Measurements from ENCODE around the gene GPI.
"Not testable (repeated sequence)": the region's sequence is repeated elsewhere in the genome, so short reads cannot be mapped to it uniquely, and the experiment has no call there.

GPI gene

DNA sequence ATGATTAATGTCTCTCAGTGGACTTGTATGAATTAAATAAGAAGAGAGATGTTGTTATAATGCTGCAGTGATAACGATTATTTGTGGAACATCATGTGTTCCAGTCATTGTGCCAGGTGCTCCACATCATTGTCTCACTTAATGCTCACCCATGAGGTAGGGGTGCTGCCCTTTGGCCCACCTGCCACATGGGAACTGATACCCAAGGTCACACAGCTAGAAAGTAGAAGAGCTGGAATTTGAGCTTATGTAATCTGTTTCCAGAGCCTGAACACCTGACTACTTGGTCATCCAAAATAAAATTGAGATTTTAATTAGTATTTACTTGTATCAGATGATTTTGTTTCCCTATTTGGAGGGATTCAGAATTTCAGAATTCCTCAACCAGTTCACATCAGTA lies 36.0 kb upstream of the GPI start:
- no peak overlapping the region for H3K4me3 ChIP-seq (ENCODE audit: low read depth, low read length)
- no peak for TF ChIP-seq CTCF (IDR thresholded peaks at IDR 0.05; ENCODE audit: low read depth, low read length)

- no peak for TF ChIP-seq CTCF (IDR thresholded peaks at IDR 0.05; ENCODE audit: low read depth, low read length)
- no peak overlapping the region for H3K4me3 ChIP-seq (ENCODE audit: low read depth, low read length)
Observed at GRCh38 chr19:34330116-34330515, 34.9 kb upstream of the GPI start.

GRCh38 chr19:34330596-34330995 lies 34.4 kb upstream of the GPI start:
- H3K4me3 ChIP-seq (ENCODE audit: low read depth, low read length): not testable (repeated sequence)

DNA sequence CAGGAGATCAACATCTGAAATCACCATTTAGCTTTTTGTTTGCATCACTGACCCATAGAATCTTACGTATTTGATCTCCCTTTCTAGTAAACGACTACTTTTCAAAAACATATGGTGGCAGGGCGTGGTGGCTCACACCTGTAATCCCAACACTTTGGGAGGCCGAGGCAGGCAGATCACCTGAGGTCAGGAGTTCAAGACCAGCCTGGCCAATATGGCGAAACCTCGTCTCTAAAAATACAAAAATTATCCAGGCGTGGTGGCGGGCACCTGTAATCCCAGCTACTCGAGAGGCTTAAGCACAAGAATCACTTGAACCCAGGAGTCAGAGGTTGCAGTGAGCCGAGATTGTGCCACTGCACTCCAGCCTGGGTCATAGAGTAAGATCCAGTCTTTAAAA lies 33.4 kb upstream of the GPI start:
- H3K4me3 ChIP-seq (ENCODE audit: low read depth, low read length): not testable (repeated sequence)

DNA sequence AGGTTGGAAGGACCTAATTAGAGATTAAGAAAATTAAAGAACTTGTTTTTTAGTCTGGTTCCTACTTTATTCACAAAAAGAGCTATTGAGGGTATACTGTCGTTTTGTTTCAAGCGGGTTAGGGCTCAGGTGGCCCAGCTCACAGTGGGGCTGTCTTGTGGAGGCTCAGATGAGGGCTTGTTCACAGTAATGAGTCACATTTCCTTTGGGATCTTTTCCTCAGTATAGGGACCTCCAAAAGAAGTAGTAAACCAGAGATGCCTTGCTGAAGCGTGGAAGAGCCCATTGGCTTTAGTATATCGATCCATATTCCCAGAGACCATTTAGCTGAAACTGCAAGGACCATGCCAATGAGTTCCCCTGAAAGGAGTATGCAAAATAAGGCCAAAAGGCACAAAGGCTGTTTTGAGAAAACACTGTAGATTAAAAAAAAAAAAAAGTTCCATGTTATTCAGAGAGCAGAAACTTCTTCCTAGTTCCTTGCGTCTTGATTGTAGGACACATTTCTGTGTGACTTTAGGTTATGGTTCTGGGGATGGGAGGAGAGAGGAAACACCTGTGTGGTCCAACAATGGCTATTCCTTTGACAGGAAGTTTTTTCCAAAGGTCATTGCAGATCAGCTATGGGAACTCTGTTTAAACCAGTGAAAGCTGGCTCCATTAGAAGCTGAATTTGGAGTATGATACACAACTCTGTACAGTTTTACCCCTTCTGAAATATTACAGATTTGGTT lies 32.8 kb upstream of the GPI start:
- TF ChIP-seq CTCF (IDR thresholded peaks at IDR 0.05; ENCODE audit: low read depth, low read length): no peak
- H3K4me3 ChIP-seq (ENCODE audit: low read depth, low read length): no peak overlapping the region

GRCh38 chr19:34335914-34336313 lies 29.1 kb upstream of the GPI start:
- H3K4me3 ChIP-seq (ENCODE audit: low read depth, low read length): no peak overlapping the region
- no peak for TF ChIP-seq CTCF (IDR thresholded peaks at IDR 0.05; ENCODE audit: low read depth, low read length)

DNA sequence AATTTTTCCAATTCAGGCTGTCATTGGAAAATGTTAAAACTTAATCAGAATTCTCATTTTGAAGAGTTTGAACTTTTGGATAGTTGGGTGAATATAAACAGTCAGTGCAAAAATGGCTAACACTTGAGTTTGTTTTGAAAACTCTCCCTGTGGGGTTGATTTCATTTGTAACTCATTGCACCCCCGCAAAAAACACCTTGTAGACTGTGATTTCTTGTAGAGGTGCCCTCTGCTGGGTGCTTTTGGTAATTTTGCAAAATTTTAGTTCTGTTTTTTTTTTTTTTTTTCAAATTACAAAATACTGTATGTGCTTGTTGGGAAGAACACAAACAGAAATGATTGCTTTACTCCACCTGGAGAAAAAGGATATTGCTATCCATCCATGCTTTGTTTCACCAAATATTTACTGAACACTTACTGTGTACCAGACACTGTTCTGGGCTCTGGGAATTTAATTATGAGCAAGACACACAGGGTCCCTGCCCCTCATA lies 28.2 kb upstream of the GPI start:
- peak; percentile 46; the same call in 1 of the 2 replicates for TF ChIP-seq CTCF (IDR thresholded peaks at IDR 0.05; ENCODE audit: low read depth, low read length)
- H3K4me3 ChIP-seq (ENCODE audit: low read depth, low read length): no peak overlapping the region

DNA sequence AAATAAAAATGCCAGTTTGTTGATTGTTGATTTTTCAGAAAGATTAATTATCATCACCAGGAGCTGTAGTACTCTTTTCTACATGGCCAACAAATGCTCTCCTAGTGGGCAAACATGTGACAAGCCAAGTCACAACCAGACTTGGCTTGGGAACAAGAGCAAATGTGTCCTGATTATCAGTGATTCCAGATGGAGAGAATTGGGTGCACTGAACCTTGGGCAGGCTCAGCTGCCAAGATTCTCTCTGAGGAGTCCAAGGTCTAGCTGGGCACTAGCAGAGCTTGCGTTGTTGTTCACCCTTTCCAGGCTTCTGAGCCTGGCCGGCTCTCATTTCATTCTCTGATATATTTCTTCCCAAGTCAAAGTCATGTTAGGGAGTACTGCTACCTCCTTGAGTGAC lies 27.3 kb upstream of the GPI start:
- TF ChIP-seq CTCF (IDR thresholded peaks at IDR 0.05; ENCODE audit: low read depth, low read length): no peak
- no peak overlapping the region for H3K4me3 ChIP-seq (ENCODE audit: low read depth, low read length)
